K562 (cell line): ENCODE measurements around the gene DOCK4. TPM values are rescaled to one million over a fixed set of nuclear protein-coding genes. Genes with fewer than 3 reads are reported as not detected.

Experiments used
- ATAC-seq: fragments of 200-7000 bp; cut with Tn5 transposase; 3 replicates; pipeline ENCODE4 v1.9.1; 2020; ENCODE audit warnings: moderate library complexity
- BruUV-seq: library from RNA; stranded (reverse); fragments of 400-500 nt; replicated peaks from 2 replicates; lab custom pipeline; 2021; lab: Mats Ljungman, UMichigan
- CTCF ChIA-PET: fragments of 300-600 bp; formaldehyde crosslinking; extraction: SDS; loops from one replicate; lab custom pipeline; 2021; ENCODE audit warnings: low intra/inter-chr PET ratio; lab: Yijun Ruan, JAX
- POLR2A ChIA-PET: fragments of 300-600, 350-650 bp; sonication (Branson Sonifier 250); formaldehyde crosslinking; extraction: SDS; loops from one replicate; lab custom pipeline; 2021; ENCODE audit warnings: antibody characterized with exemption, inconsistent platforms; lab: Yijun Ruan, JAX
- DNase-seq, 4 experiments: peaks; one replicate each; pipeline versions ENCODE4 v3.0.0 to v3.0.0-alpha.2; 2011 to 2018; ENCODE audit warnings: low spot score in 3 of 4, mixed read lengths in 3 of 4; ENCODE audit errors: extremely low read depth in 1 of 4
- FAIRE-seq: peaks from 2 replicates; lab custom pipeline; 2011; peaks lifted over from hg19 to GRCh38; lab: Jason Lieb, UNC
- H2AFZ ChIP-seq: 2 replicates; pipeline ENCODE4 v1.6.0; 2011; ENCODE audit warnings: low read depth, low read length, control low read depth, inconsistent platforms
- H3K27ac ChIP-seq: fragments of 200-600 bp; 3 replicates; pipeline ENCODE4 v1.8.0; 2011; ENCODE audit warnings: low read depth, mild to moderate bottlenecking, control low read depth, inconsistent platforms, low read length, moderate library complexity, mixed read lengths; ENCODE audit errors: extremely low read depth
- H3K27me3 ChIP-seq, 2 experiments: fragments of 300-600 bp in 1 of 2; 2 replicates in 1 of 2; 3 replicates in 1 of 2; pipeline versions ENCODE4 v1.6.0 to v1.8.0; 2011; ENCODE audit warnings: inconsistent platforms in 2 of 2, low read length in 2 of 2, mild to moderate bottlenecking in 1 of 2, mixed read lengths in 1 of 2, moderate library complexity in 1 of 2; ENCODE audit not compliant: control insufficient read depth in 2 of 2, insufficient read depth in 2 of 2
- H3K36me3 ChIP-seq: fragments of 300-600 bp; 3 replicates; pipeline ENCODE4 v1.8.0; 2011; ENCODE audit warnings: mild to moderate bottlenecking, low read length, inconsistent platforms; ENCODE audit not compliant: control insufficient read depth, insufficient read depth
- H3K4me1 ChIP-seq, 2 experiments: fragments of 200-600 bp in 1 of 2; replicated peaks in 1 of 2; 2 replicates in 1 of 2; 3 replicates in 1 of 2; pipeline versions ENCODE4 v1.5.1 to v1.8.0; 2011; ENCODE audit warnings: inconsistent platforms in 2 of 2, low read length in 2 of 2, mild to moderate bottlenecking in 1 of 2, mixed read lengths in 1 of 2, moderate library complexity in 1 of 2; ENCODE audit not compliant: control insufficient read depth in 2 of 2, insufficient read depth in 2 of 2
- H3K4me2 ChIP-seq: 2 replicates; pipeline ENCODE4 v1.6.1; 2011; ENCODE audit warnings: low read length, control low read depth, inconsistent platforms, mixed read lengths; ENCODE audit not compliant: insufficient read depth
- H3K4me3 ChIP-seq: fragments of 200-600 bp; sonication (generic), shearing (Covaris generic); 2 replicates; pipeline ENCODE4 v1.5.1; 2016; ENCODE audit warnings: control low read depth, inconsistent platforms
- H3K79me2 ChIP-seq: fragments of 200-600 bp; 3 replicates; pipeline ENCODE4 v1.8.0; 2011; ENCODE audit warnings: low read length, inconsistent platforms; ENCODE audit not compliant: control insufficient read depth, insufficient read depth
- H3K9ac ChIP-seq, 2 experiments: 2 replicates each; pipeline versions ENCODE4 v1.6.0 to v1.6.1; 2011; ENCODE audit warnings: low read depth in 2 of 2, low read length in 2 of 2, control low read depth in 1 of 2, inconsistent platforms in 1 of 2, mild to moderate bottlenecking in 1 of 2, mixed read lengths in 1 of 2; ENCODE audit not compliant: insufficient read depth in 1 of 2
- H3K9me1 ChIP-seq: one replicate; pipeline ENCODE4 v1.6.0; 2011; ENCODE audit warnings: inconsistent platforms, mild to moderate bottlenecking, low read length, moderate library complexity; ENCODE audit not compliant: control insufficient read depth, insufficient read depth
- H3K9me3 ChIP-seq: replicated peaks from 2 replicates; pipeline ENCODE4 v1.5.1; 2011; ENCODE audit warnings: low read depth, low read length, inconsistent platforms; ENCODE audit not compliant: control insufficient read depth, insufficient read depth
- H4K20me1 ChIP-seq: replicated peaks from 2 replicates; pipeline ENCODE4 v1.6.1; 2011; ENCODE audit warnings: low read length, inconsistent platforms, mixed read lengths; ENCODE audit not compliant: control insufficient read depth, insufficient read depth
- FOXA3 ChIP-seq, 2 experiments: fragments of 450-650 bp in 1 of 2; sonication (generic) in 1 of 2; formaldehyde crosslinking; IDR thresholded peaks in 1 of 2; conservative IDR thresholded peaks in 1 of 2; 2 replicates each; pipeline versions ENCODE4 v1.4.0 to v1.8.0; 2020 to 2022; ENCODE audit warnings: mild to moderate bottlenecking in 2 of 2, missing genetic modification reagents in 1 of 2
- KAT2B ChIP-seq: IDR thresholded peaks from one replicate; pipeline ENCODE4 v1.6.1; 2012; ENCODE audit warnings: low read depth, mild to moderate bottlenecking, control low read depth, inconsistent platforms, low read length, moderate library complexity
- KAT8 ChIP-seq: fragments of 450-650 bp; IDR thresholded peaks from 2 replicates; pipeline ENCODE4 v1.6.1; 2016; ENCODE audit warnings: low read depth, mild to moderate bottlenecking
- NCOA6 ChIP-seq: fragments of 450-650 bp; IDR thresholded peaks from 2 replicates; pipeline ENCODE4 v1.6.1; 2017; ENCODE audit warnings: mild to moderate bottlenecking
- SREBF2 ChIP-seq: sonication (generic); formaldehyde crosslinking; IDR thresholded peaks from 2 replicates; pipeline ENCODE4 v1.4.0; 2020; ENCODE audit warnings: mild to moderate bottlenecking, missing genetic modification reagents
- ZFX ChIP-seq: sonication (generic); formaldehyde crosslinking; IDR thresholded peaks from 2 replicates; pipeline ENCODE4 v1.8.0; 2022; ENCODE audit warnings: mild to moderate bottlenecking, missing genetic modification reagents, moderate library complexity
- ZNF24 ChIP-seq: fragments of 450-650 bp; IDR thresholded peaks from 2 replicates; pipeline ENCODE4 v1.6.1; 2016
- WGBS: fragments of 100-300 bp; shearing (Covaris generic); methylation state at CpG from one replicate; pipeline ENCODE4 v1.1.6; 2016; ENCODE audit warnings: low coverage, mixed read lengths; ENCODE audit not compliant: insufficient coverage; ENCODE audit errors: missing lambda C conversion rate; 5-methylcytosine and 5-hydroxymethylcytosine counted together
- in situ Hi-C: fragments of 300-500 bp; cut with MboI; formaldehyde crosslinking; loops from 4 replicates; pipeline ENCODE4 v1.15.0; 2018; ENCODE audit warnings: inconsistent platforms, mixed read lengths
- intact Hi-C: fragments of 100-400 bp; cut with micrococcal nuclease; formaldehyde crosslinking; loops from 2 replicates; pipeline ENCODE4 v1.14.2; 2022
- polyA plus RNA-seq, 8 experiments: library from polyadenylated mRNA; depleted of rRNA in 4 of 8; stranded (reverse) in 5 of 8; unstranded in 3 of 8; fragments of >200 nt; fragmentation: Nextera tagmentation in 2 of 8; fragmentation: Illumina TruSeq in 1 of 8; extraction: Ambion mirVana in 2 of 8; extraction: Trizol in 1 of 8; gene quantifications; 2 replicates each; pipeline versions ENCODE4 v1.2.1 to v1.2.3, GENCODE V29; 2011 to 2014; ENCODE audit warnings: inconsistent platforms in 1 of 8, missing spikeins in 1 of 8
- total RNA-seq, 7 experiments: library from RNA; depleted of rRNA in 6 of 7; stranded (reverse); fragments of >200 nt in 6 of 7; fragmentation: Illumina TruSeq in 2 of 7; extraction: Trizol in 2 of 7; gene quantifications; 2 replicates each; pipeline versions ENCODE4 v1.2.1 to v1.2.3, GENCODE V29; 2011 to 2021; ENCODE audit warnings: low replicate concordance in 1 of 7
- TF ChIP-seq, protein P1 (sequence below): fragments of 250-450 bp; sonication (Bioruptor Pico); IDR thresholded peaks from 2 replicates; pipeline ENCODE4 v1.8.0; 2022; ENCODE audit warnings: inconsistent platforms, mild to moderate bottlenecking, moderate library complexity, borderline replicate concordance

The DOCK4 gene
- total and polyA plus RNA-seq, 9 of the 15 experiments (the other 6 are each of a cell fraction or from before 2014, with no cell fraction given) = 0.42 to 5.7 (median 2.3) TPM

DNA sequence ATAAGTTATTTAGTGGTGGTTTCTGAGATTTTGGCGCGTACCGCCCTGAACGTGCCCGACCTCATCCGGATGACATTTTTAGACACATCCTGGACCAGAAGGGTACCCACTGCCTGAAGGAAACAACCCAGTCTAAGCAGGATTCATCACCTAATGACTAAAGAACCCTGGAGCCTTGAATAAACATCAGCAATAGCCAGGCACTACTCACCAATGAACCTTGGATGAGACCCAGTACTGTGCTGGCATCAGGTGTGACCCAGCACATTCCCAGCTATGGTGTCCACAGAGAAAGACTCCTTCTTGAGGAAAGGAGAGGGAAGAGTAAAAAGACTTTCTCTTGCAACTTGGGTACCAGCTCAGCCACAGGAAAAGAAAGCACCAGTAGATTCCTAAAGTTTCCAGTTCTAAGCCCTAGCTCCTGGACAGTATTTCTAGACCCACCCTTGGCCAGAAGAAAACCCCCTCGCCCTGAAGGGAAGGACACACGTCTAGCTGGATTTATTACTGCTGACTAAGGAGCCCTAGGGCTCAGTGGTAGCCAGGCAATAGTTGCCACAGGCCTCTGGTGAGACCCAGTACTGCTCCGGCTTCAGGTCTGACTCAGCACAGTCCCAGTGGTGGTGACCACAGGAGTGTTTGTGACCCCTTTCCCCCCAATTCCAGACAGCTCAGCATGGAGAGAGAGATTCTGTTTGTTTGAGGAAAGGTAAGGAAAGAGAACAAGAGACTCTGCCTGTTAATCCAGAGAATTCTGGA is 32.8 kb upstream of the DOCK4 start:
- Histone ChIP-seq H3K4me3 (no peak overlapping the region), H3K9me1 (no peaks in the 10 kb centered on the region), H3K79me2 (no peaks in the 10 kb centered on the region), H3K36me3 (no peaks in the 10 kb centered on the region), H2AFZ (no peak overlapping the region), H3K4me2 (no peak overlapping the region), H3K9ac (no peak overlapping the region), H3K27me3 (no peaks in the 10 kb centered on the region), H4K20me1 (no peaks in the 10 kb centered on the region), H3K9me3 (no peaks in the 10 kb centered on the region), H3K4me1 (no peaks in the 10 kb centered on the region), H3K27ac (no peak overlapping the region)
- ATAC-seq (no peak), DNase-seq (no peak), FAIRE-seq (no peak)
- WGBS = 73% methylated on average over 9 of the region's 9 CpGs
- intact Hi-C loops (no loop called here), in situ Hi-C loops (no loop called here)
- ChIA-PET POLR2A (no interaction called here), CTCF (no interaction called here)
- no peak for TF ChIP-seq ZFX (CRISPR knock-in tag)
- no peak for TF ChIP-seq KAT2B
- no peak for TF ChIP-seq ZNF24
- TF ChIP-seq KAT8 = no peak
- no TSS peak for BruUV-seq

DNA sequence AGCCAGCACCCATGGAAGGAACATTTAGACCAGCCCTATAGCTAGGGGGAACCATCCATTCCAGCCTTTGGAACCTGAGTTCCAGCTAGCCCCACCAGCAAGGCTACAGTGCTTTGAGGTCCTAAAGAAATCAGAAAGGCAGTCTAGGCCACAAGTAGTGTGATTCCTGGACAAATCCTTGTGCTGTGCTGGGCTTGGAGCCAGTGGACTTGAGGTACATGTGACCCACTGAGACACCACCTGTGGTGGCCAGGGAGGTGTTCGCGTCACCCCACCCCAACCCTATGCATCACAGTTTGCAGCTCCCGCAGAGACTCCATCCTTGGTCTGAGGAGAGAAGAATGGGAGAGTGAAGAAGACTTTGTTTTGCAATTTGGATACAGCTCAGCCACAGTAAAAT is 32.1 kb upstream of the DOCK4 start:
- no peak for TF ChIP-seq FOXA3 (CRISPR knock-in tag; conservative IDR thresholded peaks at IDR 0.05 in 1 of 2, IDR thresholded peaks at IDR 0.05 in 1 of 2)
- no peak for TF ChIP-seq NCOA6
- TF ChIP-seq SREBF2 = no peak
- TF ChIP-seq, protein P1, sequence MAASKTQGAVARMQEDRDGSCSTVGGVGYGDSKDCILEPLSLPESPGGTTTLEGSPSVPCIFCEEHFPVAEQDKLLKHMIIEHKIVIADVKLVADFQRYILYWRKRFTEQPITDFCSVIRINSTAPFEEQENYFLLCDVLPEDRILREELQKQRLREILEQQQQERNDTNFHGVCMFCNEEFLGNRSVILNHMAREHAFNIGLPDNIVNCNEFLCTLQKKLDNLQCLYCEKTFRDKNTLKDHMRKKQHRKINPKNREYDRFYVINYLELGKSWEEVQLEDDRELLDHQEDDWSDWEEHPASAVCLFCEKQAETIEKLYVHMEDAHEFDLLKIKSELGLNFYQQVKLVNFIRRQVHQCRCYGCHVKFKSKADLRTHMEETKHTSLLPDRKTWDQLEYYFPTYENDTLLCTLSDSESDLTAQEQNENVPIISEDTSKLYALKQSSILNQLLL (CRISPR knock-in tag) = peak; percentile 90; the same call in 1 of the 2 replicates
- DNase-seq = no peak
- H3K27me3 ChIP-seq = no peaks in the 10 kb centered on the region
- no peak overlapping the region for H3K27ac ChIP-seq
- CTCF ChIA-PET = no interaction called here
- no peaks in the 10 kb centered on the region for H3K9me3 ChIP-seq
- 94% methylated on average over 3 of the region's 3 CpGs for WGBS
- no peak overlapping the region for H3K4me2 ChIP-seq
- ATAC-seq = no peak
- POLR2A ChIA-PET = interaction anchor here (0.8 kb wide), 1 partner anchor 16 kb away, joined by 4 read pairs; no protein-coding TSS in a partner anchor
- H3K9me1 ChIP-seq = no peaks in the 10 kb centered on the region
- no peaks in the 10 kb centered on the region for H3K79me2 ChIP-seq
- no peak overlapping the region for H2AFZ ChIP-seq
- H3K36me3 ChIP-seq = no peaks in the 10 kb centered on the region
- H3K4me3 ChIP-seq = no peak overlapping the region
- no TSS peak for BruUV-seq
- intact Hi-C loops (no loop called here), in situ Hi-C loops (no loop called here)
- FAIRE-seq = no peak
- H4K20me1 ChIP-seq = no peaks in the 10 kb centered on the region
- no peak overlapping the region for H3K9ac ChIP-seq
- H3K4me1 ChIP-seq = no peaks in the 10 kb centered on the region
